GM19328 (cell line): ENCODE results near the gene FFAR1.

Source experiments
- ATAC-seq: cut with Tn5 transposase; IDR thresholded peaks from one replicate; pipeline ENCODE4 v1.9.1; 2021; ENCODE audit warnings: mild to moderate bottlenecking, moderate library complexity; ENCODE audit not compliant: unreplicated experiment

The FFAR1 gene

DNA sequence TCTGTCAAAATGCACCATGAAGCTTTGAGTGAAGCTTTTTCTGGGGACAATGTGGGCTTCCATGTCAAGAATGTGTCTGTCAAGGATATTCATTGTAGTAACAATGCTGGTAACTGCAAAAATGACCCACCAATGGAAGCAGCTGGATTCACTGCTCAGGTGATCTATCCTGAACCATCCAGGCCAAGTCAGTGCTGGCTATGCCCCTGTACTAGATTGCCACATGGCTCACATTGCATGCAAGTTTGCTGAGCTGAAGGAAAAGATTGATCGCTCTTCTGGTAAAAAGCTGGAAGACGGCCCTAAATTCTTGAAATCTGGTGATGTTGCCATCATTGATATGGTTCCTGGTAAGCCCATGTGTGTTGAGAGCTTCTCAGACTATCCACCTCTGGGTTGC, 35.8 kb downstream of the FFAR1 start:
- ATAC-seq: no peak

DNA sequence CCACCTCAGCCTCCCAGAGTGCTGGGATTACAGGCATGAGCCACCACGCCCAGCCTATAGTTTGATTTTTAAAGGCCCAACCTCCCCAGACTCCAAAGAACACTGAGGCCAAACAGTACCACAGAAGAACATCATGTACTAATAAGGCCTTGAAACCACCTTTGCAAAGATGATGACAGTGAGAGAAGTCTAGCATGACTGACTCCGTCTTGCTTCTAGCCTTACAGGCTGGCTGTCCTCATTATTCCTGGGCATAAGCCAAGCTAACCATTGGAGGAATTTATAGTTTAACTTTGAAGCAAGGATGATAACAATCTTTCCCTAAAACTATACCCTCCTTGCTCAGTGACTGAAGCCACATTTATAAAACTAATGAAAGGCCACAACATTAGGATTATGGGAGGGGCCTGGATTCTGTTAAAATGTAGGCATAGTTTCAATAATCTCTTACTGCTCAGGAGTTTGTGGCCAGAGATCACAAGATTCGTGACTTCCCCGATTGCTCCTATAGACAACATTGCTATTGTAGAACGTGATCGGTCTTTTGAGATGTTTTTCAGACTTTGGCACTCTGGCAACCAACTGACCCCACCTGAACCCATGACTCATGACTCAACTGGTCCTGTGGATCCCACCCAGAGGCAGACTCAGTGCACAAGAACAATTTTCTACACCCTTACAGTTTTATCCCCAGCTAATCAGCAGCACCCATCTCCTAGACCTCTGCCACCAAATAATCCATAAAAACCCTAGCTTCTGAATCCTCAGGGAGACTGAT, 40.8 kb downstream of the FFAR1 start:
- no peak for ATAC-seq

DNA sequence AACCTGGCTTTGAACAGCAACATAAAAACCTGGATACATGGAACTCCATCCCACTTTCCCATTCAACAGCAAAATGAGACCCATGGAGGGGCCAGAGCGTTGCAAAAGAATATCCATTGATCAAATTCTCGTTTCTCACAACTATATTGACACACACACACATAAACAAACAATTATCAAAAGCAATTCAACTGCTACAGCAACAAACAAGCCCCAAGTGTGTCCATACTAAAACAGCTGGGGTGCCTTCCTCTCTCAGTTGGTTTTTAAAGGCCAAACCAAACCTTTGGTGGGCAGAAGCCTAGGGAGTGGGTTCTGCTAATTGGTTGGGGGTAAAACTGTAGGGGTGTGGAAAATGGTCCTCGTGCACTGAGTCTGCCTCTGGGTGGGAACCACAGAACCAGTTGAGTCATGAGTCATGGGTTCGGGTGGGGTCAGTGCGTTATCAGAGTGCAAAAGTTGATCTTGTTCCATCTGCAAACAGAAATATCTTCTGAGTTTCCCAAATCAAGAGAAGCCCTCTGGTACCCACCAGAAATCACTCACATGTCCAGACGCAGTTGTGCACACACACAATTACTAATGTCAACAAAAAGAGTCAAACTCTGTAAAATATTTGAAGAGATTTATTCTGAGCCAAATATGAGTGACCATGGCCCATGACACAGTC, 41.6 kb downstream of the FFAR1 start:
- no peak for ATAC-seq

DNA sequence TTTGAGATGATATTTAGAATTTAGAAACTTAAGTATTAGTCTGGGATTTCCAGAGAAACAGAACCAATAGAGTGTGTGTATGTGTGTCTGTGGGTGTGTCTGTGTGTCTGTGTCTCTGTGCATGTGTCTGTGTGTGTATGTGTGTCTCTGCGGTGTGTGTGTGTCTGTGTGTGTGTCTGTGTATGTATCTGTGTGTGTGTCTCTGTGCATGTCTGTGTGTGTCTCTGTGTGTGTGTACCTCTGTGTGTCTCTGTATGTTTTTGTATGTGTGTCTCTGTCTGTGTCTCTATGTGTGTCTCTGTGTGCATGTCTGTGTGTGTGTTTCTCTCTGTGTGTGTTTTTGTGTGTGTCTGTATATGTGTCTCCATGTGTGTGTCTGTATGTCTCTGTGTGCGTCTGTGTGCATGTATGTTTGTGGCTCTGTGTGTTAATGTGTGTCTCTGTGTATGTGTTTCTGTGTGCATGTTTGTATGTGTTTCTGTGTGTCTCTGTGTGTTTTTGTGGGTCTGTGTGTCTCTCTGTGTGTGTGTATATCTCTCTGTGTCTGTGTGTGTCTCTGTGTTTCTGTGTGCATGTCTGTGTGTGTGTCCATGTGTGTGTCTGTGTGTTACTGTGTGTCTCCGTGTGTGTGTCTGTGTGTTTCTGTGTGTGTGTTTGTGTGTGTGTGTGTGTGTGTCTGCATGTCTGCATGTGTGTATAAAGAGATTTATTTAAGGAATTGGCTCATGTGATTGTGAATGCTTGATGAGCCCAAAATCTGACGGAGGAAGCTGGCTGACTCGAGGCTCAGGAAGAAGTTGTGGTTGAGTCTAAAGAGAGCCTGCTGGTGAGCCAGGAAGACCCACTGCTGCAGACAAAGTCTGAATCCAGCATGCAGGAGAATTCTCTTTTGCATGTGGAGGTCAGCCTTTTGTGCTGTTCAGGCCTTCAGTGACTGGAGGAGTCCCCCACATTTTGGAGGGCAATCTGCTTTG, 45.3 kb downstream of the FFAR1 start:
- no peak for ATAC-seq

DNA sequence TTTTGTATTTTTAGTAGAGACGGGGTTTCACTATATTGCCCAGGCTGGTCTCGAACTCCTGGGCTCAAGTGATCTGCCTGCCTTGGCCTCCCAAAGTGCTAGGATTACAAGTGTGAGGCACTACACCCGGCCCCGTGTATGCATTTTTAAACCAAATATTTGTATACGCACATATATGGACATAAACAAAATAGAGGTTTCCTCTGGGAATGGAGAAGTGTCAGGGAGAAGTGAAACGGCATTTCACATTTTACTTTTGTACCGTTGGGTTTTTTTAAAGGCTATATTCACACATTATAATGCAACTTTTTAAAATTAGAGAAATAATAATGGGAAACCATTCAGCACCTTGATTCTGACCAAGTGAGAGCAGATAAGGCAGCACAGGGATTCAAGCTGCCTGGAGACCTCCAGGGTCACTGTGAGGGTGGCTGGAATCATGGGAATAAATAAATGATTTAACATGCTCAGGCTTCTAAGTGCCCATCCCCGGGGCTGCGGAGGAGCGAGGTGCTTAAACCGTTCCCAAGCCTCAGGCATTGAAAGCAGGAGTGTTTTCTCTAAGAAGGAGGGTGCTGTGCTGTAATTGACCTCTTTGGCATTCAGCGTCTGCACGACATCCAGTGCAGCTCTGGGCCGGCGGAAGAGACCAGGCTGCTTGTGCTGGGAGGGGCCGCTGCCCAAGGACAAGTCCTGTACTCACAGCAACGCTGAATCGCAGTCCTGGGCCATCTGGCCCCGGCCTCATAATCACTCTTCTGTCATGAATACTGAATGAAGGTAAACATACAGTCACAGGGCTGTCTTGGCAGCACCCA, 47.9 kb downstream of the FFAR1 start:
- ATAC-seq: no peak

DNA sequence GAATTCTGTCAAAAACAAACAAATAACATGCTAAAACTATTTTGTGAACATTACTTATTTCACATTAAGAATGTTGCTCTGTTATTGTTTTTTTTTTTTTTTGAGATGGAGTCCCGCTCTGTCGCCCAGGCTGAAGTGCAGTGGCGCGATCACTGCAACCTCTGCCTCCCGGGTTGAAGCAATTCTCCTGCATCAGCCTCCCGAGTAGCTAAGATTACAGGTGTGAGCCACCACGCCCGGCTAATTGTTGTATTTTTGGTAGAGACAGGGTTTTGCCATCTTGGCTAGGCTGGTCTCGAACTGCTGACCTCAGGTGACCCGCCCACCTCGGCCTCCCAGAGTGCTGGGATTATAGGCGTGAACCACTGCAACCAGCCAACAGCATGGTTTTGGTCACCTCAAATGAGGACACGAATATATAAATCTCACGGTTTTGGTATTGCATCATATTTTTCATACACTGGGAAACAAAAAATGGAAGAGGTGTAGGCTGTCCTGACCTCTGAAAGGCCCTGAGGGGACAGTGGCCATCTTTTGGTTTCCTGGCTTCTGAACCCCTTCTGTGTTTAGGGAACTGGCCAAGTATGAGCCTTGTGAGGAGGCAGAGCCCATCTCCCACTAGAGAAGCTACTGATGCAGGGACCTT, 48.7 kb downstream of the FFAR1 start:
- ATAC-seq: no peak

DNA sequence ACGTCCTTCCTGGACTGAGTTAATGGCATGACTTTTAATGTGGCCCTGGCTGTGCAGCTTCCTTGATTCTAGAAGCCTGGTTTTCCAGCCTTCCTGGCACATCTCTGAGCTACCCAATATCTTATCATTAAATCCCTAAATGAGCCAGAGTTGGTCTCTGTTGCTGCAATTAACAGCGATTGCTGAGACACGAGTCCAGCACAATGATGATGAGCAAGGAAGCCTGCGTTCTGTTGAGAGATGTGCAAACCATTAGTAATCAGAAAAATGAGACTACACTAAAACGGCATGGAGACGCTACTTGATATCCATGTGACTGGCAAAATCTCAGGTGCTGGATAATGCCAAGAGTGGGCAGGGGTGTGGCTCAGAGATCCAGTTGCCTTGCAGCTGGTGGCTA, 49.4 kb downstream of the FFAR1 start:
- ATAC-seq: no peak
